Activated CD8-positive, alpha-beta memory T cell treated with anti-CD3 and anti-CD28 coated beads for 24 hours (primary cell): Measurements from ENCODE around the gene IZUMO4.

Experiments
- DNase-seq: peaks from one replicate; pipeline ENCODE4 v3.0.0-alpha.2; 2020

Gene IZUMO4, protein sequence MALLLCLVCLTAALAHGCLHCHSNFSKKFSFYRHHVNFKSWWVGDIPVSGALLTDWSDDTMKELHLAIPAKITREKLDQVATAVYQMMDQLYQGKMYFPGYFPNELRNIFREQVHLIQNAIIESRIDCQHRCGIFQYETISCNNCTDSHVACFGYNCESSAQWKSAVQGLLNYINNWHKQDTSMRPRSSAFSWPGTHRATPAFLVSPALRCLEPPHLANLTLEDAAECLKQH

DNA sequence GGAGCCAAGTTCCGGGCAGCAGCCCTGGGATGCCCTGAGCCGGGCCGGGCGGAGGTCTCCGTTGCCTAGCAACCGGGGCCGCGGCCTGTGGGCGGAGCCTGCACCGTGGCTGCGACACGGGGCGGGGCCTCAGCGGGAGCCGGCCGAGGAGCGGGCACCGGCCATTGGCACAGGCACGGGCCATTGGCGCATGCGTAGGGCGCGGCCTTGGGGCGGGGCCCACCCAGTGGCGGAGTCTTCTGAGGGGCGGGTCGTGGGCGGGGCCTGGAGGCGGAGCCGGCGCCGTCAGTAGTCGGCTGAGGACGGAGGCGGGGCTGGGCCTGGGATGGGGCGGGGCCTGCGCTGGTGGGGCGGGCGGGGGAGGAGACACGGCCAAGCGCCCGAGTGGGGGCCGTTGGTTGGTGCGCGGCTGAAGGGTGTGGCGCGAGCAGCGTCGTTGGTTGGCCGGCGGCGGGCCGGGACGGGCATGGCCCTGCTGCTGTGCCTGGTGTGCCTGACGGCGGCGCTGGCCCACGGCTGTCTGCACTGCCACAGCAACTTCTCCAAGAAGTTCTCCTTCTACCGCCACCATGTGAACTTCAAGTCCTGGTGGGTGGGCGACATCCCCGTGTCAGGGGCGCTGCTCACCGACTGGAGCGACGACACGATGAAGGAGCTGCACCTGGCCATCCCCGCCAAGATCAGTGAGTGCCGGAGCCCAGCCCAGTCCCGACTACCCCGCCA lies at the start of gene IZUMO4:
IZUMO4 (plus strand) TSS at position 436 of the 723 bp plus-strand sequence; CDS start at position 467, 31 bp downstream.
- peak; percentile 100 for DNase-seq

GRCh38 chr19:2047076-2047448 lies 49.7 kb upstream of the IZUMO4 start:
- no peak for DNase-seq

DNA sequence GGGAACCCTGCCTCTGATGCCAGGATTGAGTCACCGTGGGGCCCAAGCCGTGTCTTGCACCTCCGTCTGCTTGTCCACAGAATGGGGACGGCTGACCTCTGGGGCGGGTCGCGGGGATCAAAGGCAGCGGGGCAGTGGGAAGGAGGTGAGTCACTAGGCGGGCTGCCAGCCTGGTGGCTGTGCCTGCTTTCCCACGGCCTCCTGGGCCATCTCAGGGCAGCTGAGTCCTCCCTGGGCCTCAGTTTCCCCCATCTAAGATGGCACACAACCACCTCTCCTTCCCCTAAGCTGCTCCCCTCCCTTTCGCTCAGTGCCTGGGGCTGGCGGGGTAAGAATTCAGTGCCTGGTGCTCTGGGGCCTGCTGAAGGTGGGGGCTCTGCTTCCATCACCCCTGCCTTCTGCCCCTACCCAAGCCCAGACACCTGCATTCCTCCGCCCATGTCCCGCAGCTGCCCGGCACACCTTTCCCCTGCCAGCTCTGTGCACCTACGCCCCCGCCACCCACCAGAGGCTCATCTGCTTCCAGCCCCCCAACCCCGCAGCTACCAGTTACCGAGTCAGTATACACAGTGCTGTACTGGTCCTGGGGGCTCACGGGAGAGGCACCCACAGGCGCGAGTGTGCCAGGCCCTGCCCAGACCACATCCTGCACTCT lies 49.1 kb upstream of the IZUMO4 start:
- DNase-seq = peak; percentile 60

GRCh38 chr19:2048104-2048958 lies 48.4 kb upstream of the IZUMO4 start:
- DNase-seq = no peak

GRCh38 chr19:2048959-2049740 lies 47.6 kb upstream of the IZUMO4 start:
- no peak for DNase-seq

DNA sequence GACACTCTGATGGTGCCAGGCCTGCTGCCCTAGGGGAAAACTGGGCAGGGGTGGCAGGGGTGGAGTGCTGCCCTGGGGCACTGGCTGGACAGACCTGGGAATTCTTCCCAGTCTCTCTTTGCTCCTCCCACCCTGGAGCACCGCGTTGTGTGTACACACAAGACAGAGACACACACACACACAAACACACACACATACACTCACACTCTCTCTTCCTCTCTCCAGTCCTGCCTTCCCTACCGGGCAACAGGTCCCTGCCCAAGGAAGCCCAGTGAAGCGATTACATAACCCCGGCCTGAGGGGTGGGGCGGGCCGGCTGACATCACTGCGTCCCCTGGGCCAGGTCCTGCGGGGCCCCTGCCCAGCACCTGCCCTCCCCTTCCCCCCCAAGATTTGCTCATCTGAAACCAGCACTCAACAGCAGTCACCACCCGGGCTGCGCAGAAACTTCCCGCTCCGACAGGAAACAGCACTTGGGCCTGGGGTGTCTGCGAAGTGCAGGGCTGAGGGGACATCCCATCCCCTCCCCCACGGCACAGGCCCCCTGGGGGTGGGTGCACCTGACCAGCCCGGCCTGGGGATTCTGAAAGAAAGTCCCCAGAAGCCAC lies 46.9 kb upstream of the IZUMO4 start:
- peak; percentile 84 for DNase-seq

GRCh38 chr19:2050349-2050990 lies 46.2 kb upstream of the IZUMO4 start:
- DNase-seq = no peak

DNA sequence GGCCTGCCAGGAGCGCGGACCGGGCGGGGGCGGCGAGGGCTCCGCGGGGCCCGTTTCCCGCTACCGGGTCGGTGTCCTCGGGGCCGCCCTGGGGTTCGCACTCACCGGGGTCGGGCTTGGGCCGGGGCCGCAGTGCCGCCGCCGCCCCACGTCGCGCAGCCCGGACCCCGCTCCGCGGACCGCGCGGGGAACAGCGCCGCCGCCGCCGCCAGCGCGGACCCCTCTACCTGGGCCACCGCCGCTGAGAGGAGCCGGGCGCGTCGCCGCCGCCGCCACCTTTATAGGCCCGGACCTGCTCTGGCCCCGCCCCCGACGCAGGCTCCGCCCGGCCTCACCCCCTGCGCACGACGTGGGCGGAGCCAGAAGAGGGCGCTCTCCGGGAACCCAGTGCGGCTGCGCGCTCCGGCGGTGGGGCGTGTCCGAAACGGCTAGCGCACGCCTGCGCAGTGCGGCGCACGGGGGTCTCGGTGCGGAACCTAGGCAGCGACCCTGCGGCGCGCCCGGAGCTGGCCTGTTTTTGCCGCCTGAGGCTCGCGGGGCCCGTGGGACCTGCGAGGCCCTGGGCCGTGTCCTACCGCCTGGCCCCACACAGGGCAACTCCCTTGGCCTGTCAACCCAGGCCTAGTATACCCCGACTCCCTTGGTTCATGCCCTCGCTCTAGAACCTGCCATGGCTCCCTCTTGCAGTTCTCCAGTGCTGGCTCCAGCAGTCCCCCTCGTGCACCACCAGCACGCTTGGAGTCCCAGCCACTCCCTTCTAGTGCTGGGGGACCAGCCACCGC lies 45.5 kb upstream of the IZUMO4 start, which contains the start of gene MKNK2:
MKNK2 (minus strand) TSS at position 254 of the 782 bp plus-strand sequence. CDS start 393 bp downstream, outside the sequence.
- DNase-seq = peak; percentile 99

DNA sequence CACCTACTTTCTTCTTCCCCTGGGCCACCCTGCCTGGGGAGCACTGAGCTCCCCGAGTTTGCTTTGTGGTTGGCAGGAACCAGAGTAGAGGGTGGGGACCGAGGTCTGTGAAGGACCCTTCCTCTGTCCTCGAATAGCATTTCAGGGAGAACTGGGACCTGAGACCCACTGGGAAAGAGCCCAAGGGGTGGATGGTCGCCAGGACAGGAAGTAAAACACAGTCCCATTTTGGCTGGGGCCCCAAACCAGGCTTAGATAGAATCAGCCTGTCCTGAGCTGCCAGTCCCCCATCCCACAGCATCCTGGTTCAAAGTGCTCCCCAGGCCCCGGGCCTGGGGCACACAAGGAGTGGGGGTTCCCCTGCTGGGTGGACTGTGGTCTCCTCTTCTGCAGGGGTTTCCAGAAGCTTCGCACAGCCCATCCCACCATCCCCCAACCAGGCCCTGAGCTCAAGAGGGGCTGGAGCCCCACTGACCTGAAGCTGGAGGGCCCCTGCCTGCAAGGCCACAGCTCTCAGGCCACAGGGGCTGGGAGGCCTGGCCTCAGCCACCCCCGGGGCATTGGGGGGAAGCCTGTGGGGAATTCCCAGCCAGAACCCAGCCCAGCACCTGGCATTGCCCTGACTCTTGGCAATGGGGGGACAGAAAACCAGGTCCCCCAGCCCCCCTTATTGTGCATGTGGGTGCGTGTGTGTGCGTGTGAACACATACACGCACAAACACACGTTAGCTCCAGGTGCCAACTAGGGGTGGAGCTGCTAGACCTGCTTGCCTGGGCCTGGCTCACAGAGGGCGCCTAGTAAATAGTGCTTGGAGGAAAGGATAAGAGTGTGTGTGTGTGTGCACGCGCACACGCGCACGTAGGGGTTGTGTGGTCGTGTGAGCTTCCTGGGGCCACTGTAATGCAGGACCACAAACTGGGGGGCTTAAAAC lies 44.7 kb upstream of the IZUMO4 start:
- DNase-seq = peak; percentile 79

DNA sequence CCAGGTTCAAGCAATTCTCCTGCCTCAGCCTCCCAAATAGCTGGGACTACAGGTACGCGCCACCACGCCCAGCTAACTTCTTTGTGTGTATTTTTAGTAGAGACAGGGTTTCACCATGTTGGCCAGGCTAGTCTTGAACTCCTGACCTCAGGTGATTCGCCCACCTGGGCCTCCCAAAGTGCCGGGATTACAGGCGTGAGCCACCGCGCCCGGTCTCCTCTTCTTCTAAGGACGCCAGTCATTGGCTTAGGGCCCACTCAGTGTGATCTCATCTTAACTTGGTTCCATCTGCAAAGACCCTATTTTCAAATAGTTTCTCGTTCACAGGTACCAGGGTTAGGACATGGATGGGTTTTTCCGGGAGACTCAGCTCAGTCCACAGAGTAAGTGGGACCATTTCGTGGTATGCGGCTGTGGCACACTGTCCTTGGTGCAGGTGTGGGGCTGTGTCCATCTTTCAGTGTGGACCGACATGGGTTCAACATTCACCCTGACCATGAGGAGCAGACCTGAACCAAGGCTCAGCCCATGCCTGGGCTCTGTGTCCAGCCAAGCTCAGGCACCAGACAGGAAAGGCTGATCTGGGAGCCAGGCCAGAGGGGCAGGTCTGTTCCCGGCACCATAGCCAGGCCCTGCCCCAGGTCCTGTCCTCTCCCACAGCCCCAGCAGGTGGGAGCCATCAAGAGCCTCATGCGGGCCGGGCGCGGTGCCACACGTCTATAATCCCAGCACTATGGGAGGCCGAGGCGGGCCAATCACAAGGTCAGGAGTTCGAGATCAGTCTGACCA lies 42.9 kb upstream of the IZUMO4 start:
- DNase-seq = no peak

- no peak for DNase-seq
Measured at GRCh38 chr19:2054763-2055162, 42.0 kb upstream of the IZUMO4 start.

DNA sequence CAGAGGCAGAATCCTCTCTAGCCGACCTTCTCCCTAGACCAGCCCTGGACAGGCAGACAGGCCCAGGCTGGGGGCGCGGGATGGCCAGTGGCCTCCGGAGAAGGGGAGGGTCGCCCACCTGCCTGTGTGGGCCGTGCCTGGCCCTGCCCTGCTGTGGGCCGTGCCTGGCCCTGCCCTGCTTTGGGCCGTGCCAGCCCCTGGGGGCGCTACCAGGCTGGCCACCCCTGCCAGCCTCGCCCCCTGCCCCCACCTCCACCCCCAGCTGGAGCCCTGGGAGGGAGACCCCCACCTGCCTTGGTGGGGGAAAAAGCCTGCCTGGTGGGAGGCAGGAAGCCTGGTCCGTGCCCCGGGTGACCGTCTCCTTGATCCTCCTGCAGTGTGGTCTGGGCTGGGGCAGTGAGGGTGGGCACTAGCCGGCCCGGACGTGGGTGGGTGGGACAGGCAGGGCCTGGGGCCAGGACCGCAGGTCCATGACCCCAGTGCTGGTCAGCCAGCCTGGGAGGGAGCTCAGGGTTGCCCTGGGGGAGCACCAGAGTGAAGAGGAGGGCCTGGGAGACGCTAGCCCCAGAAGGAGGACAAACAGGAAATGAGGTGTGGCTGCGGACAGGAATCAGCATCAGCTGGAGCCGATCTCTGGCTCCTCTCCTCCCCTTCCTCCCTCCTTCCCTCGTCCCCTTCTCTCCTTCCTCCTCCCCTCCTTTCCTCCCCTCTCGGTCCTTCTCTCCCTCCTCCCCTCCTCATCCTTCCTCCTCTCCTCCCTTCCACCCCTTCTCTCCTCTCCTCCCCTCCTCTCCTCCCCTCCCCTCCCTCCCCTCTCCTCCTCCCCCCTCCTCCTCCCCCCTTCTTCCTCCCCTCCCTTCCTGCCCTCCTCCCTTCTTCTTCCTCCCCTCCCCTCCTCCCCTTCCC lies 40.5 kb upstream of the IZUMO4 start:
- DNase-seq = no peak

DNA sequence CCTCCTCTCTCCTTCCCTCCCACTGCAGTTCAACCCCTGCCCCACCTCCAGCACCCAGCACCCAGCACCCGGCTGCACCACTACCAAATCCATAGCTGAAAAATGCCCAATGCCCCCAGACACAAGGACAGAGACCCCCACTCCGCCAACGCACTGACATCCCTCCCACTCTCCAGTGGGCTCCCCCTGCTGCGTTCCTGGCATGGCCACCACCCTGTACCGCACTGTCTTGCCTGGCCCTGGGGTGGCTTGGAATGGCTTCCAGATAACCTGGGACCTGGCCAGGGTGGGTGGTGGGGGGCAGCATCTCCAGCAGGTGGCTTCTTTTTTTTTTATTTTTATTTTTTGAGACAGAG lies 39.9 kb upstream of the IZUMO4 start:
- no peak for DNase-seq

DNA sequence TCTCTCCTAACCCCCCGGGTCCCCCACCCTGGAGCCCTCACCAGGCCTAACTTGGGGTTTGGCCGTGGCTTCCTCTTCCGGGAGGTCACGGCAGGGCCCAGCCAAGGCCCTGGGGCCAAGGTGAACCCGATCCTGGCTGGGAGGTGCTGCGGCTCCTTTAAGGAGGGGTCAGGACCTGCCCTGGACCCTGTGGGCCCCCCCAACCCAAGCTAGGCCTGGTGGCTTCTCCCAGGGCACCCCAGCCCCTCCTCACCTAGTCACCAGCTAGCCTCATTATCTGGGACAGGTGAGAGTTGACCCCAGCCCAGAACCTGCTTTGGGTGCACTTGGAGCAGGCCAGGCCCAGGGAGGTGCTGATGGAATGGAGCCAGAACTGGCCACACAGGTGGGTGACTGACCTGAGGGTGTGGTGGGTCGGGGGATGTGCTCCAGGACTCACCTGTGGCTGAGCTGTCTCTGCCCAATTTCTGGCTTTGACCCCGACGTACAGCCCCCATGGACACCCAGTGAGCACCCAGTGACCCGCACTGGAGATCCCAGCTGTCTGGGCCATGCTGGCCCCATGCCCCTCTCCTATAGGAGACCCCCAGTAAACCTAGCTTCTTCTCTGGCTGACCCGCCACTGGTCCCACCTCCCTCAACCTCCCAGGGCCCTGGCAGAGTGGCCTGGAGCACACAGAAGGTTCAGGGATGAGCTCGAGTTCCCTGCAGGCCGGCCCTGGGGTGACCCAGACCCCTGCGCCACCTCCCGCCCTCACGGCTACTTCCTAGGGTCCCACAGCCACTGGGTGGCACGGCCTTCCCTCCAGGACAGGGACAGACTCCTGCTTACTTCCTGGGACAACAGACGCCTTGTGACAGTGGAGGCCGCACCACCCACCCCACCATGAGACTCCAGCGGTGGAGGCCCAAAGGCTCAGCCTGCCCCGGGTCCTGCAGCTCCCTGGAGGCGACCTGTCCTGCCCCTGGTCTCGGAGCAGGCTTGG lies 38.9 kb upstream of the IZUMO4 start:
- no peak for DNase-seq

DNA sequence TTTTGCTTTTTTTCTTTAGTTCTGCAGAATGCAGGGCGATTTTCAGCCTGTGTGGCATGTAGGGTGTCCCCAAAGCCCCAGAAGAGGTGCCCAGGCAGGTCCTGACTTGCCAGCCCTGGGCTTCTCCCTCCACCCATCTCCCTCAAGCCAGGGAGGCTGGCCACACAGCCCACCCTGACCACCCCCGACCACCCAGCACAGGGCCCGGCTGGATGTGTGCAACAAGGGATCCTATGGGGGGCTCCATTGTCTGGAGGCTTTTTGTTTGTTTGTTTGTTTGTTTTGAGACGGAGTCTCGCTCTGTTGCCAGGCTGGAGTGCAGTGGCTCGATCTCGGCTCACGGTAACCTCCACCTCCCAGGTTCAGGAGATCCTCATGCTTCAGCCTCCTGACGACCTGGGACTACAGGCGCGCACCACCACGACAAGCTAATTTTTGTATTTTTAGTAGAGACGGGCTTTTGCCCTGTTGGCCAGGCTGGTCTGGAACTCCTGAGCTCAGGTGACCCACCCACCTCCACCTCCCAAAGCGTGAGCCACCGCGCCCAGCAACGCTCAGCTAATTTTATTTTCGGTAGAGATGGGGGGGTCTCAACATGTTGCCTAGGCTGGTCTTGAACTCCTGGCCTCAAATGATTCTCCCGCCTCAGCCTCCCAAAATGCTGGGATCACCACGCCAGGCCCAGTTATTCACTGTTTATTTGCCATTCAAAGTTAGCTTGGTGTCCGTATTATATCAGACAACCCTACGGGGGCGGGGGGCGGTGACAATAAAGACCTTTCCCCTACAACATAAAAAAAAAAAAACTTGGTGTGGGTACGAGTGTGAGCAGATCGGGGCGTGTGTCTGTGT lies 37.9 kb upstream of the IZUMO4 start:
- DNase-seq = no peak
